ENCODE results near the gene CGRRF1.

Gene CGRRF1

GRCh38 chr14:54535126-54535525, 25.4 kb downstream of the CGRRF1 start:
- no peaks in the 10 kb centered on the region for H3K9me2 ChIP-seq (replicated peaks; ENCODE audit: insufficient read depth, low read length)
- H3F3A ChIP-seq (ENCODE audit: insufficient read depth): peaks cover 8% of the 10 kb centered on the region
- H2AFZ ChIP-seq (ENCODE audit: low read depth, low read length, severe bottlenecking): no peak overlapping the region
- no peaks in the 10 kb centered on the region for H3K27me3 ChIP-seq (ENCODE audit: low read length)
- no peak overlapping the region for H3K4me2 ChIP-seq (ENCODE audit: low read depth, low read length, poor library complexity, severe bottlenecking)
- no peak overlapping the region for H3K9ac ChIP-seq (ENCODE audit: low read length)
- H3K79me2 ChIP-seq (ENCODE audit: insufficient read depth, low read length): no peaks in the 10 kb centered on the region
- no peaks in the 10 kb centered on the region for H4K20me1 ChIP-seq (ENCODE audit: low read depth, low read length)
- H3K9me3 ChIP-seq (ENCODE audit: insufficient read depth, low read length): no peaks in the 10 kb centered on the region
- peaks cover 8% of the 10 kb centered on the region; the same call in 1 of the 2 replicates for H3K36me3 ChIP-seq (ENCODE audit: low read length)
- H3K4me3 ChIP-seq (ENCODE audit: insufficient read depth, low read length, poor library complexity, severe bottlenecking): no peak overlapping the region
- TF ChIP-seq CTCF (IDR thresholded peaks at IDR 0.05; ENCODE audit: insufficient read depth, low read length, poor library complexity, severe bottlenecking) (no peak), EZH2phosphoT487 (conservative IDR thresholded peaks at IDR 0.05; ENCODE audit: low read length) (no peak)
- no peak overlapping the region for H3K27ac ChIP-seq (ENCODE audit: low read depth, low read length)

GRCh38 chr14:54535646-54536045, 25.9 kb downstream of the CGRRF1 start:
- Histone ChIP-seq H3K79me2 (ENCODE audit: insufficient read depth, low read length) (no peaks in the 10 kb centered on the region), H4K20me1 (ENCODE audit: low read depth, low read length) (no peaks in the 10 kb centered on the region), H3K9ac (ENCODE audit: low read length) (no peak overlapping the region), H3K9me3 (ENCODE audit: insufficient read depth, low read length) (no peaks in the 10 kb centered on the region), H3K27me3 (ENCODE audit: low read length) (no peaks in the 10 kb centered on the region), H3K9me2 (replicated peaks; ENCODE audit: insufficient read depth, low read length) (no peaks in the 10 kb centered on the region), H3F3A (ENCODE audit: insufficient read depth) (peaks cover 8% of the 10 kb centered on the region), H3K4me2 (ENCODE audit: low read depth, low read length, poor library complexity, severe bottlenecking) (no peak overlapping the region), H3K4me3 (ENCODE audit: insufficient read depth, low read length, poor library complexity, severe bottlenecking) (no peak overlapping the region), H3K27ac (ENCODE audit: low read depth, low read length) (no peak overlapping the region), H2AFZ (ENCODE audit: low read depth, low read length, severe bottlenecking) (no peak overlapping the region), H3K36me3 (ENCODE audit: low read length) (peaks cover 8% of the 10 kb centered on the region; the same call in 1 of the 2 replicates)
- no peak for TF ChIP-seq CTCF (IDR thresholded peaks at IDR 0.05; ENCODE audit: insufficient read depth, low read length, poor library complexity, severe bottlenecking)
- no peak for TF ChIP-seq EZH2phosphoT487 (conservative IDR thresholded peaks at IDR 0.05; ENCODE audit: low read length)

- Histone ChIP-seq H2AFZ (ENCODE audit: low read depth, low read length, severe bottlenecking) (no peak overlapping the region), H3K9me3 (ENCODE audit: insufficient read depth, low read length) (no peaks in the 10 kb centered on the region), H3F3A (ENCODE audit: insufficient read depth) (no peaks in the 10 kb centered on the region; the same call in 1 of the 2 replicates), H4K20me1 (ENCODE audit: low read depth, low read length) (no peaks in the 10 kb centered on the region), H3K9ac (ENCODE audit: low read length) (no peak overlapping the region), H3K27ac (ENCODE audit: low read depth, low read length) (no peak overlapping the region), H3K36me3 (ENCODE audit: low read length) (peaks cover 8% of the 10 kb centered on the region; the same call in 1 of the 2 replicates), H3K27me3 (ENCODE audit: low read length) (no peaks in the 10 kb centered on the region), H3K4me3 (ENCODE audit: insufficient read depth, low read length, poor library complexity, severe bottlenecking) (no peak overlapping the region), H3K9me2 (replicated peaks; ENCODE audit: insufficient read depth, low read length) (no peaks in the 10 kb centered on the region), H3K4me2 (ENCODE audit: low read depth, low read length, poor library complexity, severe bottlenecking) (no peak overlapping the region), H3K79me2 (ENCODE audit: insufficient read depth, low read length) (no peaks in the 10 kb centered on the region)
- TF ChIP-seq CTCF (IDR thresholded peaks at IDR 0.05; ENCODE audit: insufficient read depth, low read length, poor library complexity, severe bottlenecking) (no peak), EZH2phosphoT487 (conservative IDR thresholded peaks at IDR 0.05; ENCODE audit: low read length) (no peak)
These were observed 27.9 kb downstream of the CGRRF1 start for GRCh38 chr14:54537651-54538050.
